Occipital lobe (tissue), 2 donors: ENCODE measurements around the gene NFXL1. TPM values are rescaled to one million over a fixed set of nuclear protein-coding genes. Genes with fewer than 3 reads are reported as not detected.

ENCODE experiments used
- DNase-seq: peaks from one replicate; lab custom pipeline; 2025; lab: John Stamatoyannopoulos, UW
- total RNA-seq: library from RNA; depleted of rRNA; stranded (reverse); fragments of >200 nt; gene quantifications from one replicate; pipeline ENCODE4 v1.2.3, GENCODE V29; 2014

Gene NFXL1
- total RNA-seq, 1 donor from 2014 or later: 17.5 TPM

DNA sequence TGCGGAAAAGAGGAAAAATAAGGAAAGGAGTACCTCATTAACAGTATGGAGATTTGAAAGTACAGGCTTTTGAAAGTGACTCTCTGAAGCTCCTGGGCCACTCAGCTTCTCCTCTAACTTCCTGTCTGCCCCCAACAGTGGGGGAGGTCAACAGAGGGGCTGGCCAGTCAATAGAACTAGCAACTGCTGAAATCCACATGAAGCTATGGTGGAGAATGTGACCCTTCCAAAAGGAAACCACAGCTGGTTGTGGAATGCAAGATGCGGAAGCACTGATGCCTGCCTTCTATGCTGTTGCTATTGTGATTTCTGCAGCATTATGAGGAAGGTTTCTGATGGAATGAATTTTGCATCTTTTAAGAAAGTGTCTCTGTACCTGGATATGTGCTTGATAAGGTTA lies 78.9 kb downstream of the NFXL1 start:
- DNase-seq: no peak

DNA sequence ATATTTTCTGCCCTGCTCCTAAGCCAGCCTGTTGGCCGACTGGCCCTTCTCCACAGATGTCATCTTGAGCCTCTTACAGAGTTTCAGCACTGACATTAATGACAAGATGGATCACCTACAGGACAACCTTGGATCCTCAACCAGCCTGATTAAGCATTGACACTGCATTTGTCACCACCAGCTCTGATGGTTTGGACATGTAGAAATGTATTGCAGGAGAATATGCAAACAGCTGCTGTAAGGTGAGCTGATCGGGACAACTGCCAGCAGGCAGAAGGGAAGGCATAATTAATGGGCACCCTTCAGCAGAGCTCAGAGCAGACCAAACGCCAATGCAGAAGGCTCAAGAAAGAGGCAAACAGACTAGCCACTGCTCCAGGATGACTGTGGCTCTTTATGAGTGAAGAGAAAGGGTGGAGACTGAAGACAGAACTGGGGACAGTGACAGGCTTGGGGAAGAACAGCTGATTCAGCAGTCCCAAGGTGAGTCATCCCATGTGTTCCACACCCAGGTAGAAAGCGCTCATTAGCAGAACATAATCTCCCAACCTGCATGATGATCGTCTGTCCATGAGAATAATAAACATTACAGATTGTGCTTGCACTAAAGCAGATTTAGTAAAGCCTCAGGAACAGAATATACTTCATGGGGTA lies 83.2 kb downstream of the NFXL1 start:
- DNase-seq: no peak

DNA sequence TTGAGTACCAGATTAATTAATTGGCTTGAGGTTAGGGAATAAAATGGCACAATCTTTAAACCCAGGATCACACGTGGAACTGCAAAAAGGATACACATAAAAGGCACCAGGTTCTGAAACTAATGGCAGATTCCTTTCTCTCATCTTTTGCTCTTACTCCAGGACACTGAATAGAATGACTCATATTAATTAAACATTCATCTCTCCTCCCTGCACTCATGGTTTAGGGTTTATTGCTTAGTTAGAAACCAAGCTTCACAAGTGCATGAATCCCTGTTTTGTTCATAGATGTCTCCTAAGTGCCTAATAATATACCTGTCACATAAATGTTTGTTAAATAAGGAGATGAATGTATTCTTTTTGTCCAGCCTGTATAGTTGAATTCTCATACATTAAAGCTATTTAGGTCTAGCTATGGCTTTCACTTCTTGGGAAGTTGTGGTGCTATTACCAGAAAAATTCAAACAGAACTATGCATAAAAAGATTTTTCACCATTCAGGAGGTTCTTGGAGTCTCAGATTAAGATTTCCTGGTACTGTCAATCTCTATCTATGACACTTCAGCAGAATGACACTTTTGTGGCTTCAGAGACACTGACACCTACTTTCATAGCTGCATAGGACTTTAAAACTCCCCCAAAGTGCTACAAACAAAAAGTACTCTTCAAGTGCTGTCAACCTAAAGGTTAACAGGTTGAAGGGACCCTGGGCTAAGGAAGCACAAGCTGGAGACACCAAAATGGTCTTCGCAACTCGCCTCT lies 83.9 kb downstream of the NFXL1 start:
- no peak for DNase-seq

DNA sequence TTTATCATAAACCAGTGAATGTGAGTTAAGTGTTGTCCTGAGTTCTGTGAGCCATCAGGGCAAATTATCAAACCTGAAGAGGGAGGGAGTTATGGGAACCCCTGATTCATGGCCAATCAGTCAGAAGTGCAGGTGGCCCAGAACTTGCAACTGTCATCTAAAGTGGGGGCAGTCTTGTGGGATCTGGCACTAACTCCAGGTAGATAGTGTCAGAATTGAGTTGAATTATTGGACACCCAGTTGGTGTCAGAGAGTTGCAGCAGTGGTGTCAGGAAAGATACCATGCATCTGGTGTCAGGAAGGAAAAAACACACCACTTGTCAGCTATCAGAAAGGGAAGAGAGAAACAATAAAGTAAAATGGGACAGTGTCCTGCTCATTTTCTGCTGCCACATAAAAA lies 84.9 kb downstream of the NFXL1 start:
- DNase-seq: no peak

DNA sequence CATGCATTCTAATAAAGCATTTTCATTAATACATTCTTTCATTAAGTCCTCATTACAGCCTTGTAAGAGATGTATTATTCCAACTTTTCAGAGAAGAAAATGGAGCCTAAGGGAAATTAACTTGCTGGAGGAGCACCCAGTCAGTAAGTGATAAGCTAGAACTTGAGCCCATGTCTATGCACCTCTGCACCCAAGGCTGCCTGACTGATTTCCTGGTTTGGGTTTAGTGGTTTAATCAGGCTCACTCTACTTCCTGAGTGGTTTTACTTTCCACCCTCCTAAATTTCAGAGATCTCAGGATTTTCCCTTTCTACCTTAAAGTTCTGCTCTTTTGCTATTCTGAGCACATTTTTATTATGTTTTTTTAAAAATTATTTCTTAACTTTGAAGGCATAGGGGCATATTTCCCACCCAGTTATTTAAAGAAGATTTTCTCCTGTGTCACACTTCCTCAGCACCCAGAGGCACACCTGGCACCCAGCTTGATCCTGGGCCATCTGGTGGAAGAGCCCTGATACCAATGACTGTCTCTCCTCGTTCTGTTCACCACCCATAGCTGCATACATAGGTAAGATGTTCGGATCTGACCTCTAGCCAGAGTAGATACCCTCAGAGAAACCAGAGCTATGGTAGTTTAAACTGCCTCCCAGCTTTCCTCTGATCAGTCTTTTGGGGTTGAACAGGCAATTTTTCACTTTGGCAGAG lies 86.9 kb downstream of the NFXL1 start:
- DNase-seq: no peak

DNA sequence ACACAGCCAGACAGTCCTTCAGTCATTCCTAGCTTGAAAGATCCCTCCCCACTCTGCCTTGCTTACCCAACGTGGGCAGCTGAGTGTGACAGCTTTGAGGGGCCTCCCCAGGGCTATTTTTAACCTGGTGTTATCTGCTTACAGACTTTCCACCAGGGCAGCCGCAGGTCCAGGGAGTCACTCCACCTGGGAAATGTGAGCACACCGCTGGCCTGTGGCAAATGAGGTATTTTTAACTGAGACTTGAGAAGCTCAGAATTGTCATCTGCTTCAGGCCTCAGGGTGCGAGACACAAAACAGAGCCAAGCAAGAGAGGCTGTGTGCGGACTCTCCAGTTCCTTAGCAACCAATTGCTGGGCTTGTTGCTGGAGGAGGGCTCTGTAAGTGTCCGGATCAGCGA lies 89.5 kb downstream of the NFXL1 start:
- no peak for DNase-seq

DNA sequence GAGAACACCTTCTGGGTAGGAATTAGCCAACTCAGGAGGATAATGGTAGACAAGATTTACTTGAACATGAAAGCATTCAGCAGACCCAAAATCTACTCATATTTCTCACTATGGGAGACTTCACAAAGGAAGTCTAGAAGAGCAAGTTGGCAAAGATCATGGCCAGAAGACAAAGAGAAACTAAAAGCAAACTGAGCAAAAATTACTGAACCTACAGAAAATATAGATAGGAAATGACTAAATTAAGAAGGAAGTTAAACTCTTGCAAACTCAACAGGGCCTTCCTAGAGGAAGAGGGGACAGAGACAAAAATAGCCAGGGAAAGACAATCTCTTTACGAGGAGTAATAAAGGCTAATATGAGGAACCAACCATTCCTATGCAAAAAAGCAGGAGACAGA lies 95.2 kb downstream of the NFXL1 start:
- no peak for DNase-seq

DNA sequence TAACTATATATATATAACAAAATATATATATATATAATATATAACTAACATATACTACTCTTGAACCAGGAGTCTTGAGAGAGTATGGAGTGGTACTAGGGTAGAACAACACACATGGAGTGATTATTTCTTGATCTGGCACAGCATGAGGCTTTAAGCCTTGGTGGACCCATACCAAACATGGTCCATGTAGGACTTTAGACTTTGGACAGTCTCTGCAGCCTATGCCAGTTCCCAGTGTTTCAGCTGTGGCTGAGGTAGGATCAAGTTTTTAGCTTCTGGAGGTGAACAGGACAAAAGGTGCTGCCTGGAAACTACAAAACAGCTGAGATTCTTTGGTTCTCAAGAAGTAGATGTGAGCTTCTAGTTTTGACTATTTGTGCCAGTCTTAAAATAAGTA lies 97.1 kb downstream of the NFXL1 start:
- DNase-seq: no peak

DNA sequence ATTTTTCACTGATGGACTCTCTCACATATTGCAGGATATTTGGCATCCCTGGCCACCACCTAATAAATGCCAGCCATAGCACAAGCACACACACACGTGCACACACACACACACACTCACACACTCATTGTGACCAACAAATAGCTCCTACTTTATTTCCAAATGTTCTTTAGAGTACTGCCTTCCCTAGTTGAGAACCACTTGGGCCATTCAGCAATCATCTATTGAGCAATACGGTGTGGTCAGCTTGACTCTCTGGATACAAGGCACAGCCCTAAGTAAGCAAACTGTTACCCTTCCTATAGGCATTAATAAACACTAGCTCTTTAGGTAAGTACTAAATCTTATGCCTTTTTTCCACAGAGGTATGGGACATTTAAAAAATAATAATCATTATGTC lies 97.6 kb downstream of the NFXL1 start:
- DNase-seq: no peak

DNA sequence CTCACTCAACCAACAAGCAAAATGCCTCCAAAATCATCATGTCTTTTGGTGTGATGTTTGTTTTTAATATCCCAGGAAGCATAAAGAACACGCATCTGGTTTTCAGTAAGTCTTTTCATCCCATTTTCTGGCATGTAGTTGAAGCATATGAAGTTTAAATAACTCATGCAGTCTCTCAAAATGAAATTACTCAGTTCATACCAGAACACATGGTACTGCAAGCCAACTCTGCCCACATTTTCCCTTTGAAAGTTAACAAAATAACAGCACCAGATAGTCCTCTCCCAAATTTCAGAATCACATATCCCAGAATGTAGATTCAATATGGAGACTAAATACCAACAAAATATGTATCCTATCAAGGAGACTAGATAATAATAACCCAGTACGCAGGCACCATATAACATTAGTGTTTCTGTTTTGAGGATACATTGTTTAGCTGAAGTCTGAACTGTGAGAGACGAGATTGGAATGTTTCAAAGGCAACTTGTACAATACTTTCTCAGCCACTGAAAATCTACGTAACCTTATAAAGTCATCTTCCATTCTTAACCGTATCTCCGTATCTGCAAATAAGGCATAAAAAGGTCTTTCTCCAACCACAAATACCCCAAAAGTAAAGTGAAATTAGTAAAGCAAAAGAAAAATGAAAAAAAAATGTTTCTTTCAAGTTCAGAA lies 99.6 kb downstream of the NFXL1 start:
- DNase-seq: no peak

DNA sequence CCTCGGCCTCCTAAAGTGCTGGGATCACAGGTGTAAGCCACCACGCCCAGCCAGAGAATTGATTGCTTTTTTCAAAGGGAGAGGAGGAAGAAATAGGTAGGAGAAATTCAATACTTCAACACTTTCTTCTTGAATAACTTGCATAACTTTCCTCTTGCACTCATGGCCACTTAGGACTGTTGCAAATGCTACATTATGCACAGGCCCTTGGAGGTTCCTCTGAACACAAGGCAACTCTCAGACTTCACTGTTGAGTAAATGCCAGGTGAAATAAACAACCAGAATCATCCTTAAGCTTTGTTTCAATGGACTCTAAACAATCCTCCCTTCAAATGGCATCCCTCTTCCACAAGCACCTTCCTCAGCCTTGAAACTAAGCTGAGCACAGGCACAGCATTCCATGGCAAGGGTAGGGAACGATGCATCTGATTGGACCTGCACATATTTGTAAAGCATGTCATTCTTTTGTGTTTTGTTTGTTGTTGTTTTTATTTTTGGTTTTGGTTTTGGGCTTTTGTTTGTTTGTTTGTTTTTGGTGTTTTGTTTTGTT lies 104.7 kb downstream of the NFXL1 start:
- no peak for DNase-seq

DNA sequence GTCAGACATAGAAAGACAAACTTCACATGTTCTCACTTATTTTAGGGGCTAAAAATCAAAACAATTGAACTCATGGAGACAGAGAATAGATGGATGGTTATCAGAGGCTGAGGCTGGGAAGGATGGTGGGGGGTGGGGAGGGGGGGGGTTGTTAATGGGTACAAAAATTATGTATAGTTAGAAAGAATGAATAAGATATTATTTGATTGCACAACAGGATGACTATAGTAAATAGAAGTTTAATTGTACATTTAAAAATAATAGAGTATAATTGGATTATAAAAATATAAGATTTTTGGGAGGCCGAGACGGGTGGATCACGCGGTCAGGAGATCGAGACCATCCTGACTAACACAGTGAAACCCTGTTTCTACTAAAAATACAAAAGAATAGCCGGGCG lies 109.8 kb downstream of the NFXL1 start:
- no peak for DNase-seq

DNA sequence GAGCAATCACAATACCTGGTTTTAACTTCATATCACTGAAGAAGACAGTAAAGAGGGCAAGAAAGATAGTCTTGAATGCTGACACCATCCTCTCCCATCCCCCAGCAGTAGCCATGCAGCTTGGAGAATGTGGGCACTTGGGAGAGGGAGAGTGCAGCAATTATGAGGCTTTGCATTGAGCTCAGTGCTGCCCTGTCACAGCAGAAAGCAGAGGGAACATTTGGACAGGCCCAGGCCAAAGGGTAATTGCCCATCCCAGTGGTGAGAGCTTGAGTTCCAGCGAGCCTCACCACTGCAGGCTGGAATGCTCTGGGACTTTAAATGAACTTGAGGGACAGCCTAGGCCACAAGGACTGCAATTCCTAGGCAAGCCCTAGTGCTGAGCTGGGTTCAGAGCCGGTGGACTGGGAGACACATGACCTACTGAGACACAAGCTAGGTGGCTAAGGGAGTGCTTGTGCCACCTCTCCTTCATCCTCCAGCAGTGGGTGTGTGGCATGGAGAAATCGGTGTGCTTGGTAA lies 112.8 kb downstream of the NFXL1 start:
- no peak for DNase-seq

DNA sequence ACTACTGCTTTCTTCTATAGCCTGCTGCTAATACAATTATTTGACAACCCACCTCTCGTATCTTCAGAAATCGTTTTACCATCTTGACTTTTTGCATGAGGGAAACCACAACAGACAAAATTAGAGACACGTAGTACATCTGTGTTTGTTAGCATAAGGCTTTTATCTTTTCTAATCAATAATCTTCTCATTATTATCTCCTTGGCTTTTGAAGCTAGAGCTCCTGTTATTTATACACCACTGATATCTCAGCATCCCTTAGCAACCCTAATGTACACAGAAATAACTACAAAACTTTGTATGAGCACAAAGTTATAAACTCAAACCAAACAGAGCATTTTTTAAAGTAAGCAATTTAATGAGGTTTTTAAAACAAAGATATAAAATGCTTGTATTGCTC lies 116.2 kb downstream of the NFXL1 start:
- DNase-seq: no peak

Other genes starting within 250 kb of the NFXL1 start
- 0.62 TPM for gene CORIN, start 76.5 kb downstream of the NFXL1 start, total RNA-seq
- not detected for gene CNGA1, start 102.1 kb upstream of the NFXL1 start, total RNA-seq
- 0.94 TPM for gene NIPAL1, start 102.2 kb upstream of the NFXL1 start, total RNA-seq
- 3.1 TPM for gene TXK, start 219.7 kb upstream of the NFXL1 start, total RNA-seq